ENCODE results near the gene DUSP11.
"Not testable (repeated sequence)": the region's sequence is repeated elsewhere in the genome, so short reads cannot be mapped to it uniquely, and the experiment has no call there.

Gene DUSP11

GRCh38 chr2:73770725-73771124, 9.2 kb downstream of the DUSP11 start:
- no peak for FAIRE-seq

GRCh38 chr2:73766994-73767393, 12.9 kb downstream of the DUSP11 start:
- FAIRE-seq = peak; percentile 8

GRCh38 chr2:73766349-73766748, 13.6 kb downstream of the DUSP11 start:
- FAIRE-seq = no peak

GRCh38 chr2:73764945-73765344, 15.0 kb downstream of the DUSP11 start:
- FAIRE-seq = no peak

- no peak for FAIRE-seq
These were observed 17.3 kb downstream of the DUSP11 start for GRCh38 chr2:73762571-73762970.

GRCh38 chr2:73759904-73760303, 20.0 kb downstream of the DUSP11 start:
- no peak for FAIRE-seq

- no peak for FAIRE-seq
These were observed 20.6 kb downstream of the DUSP11 start for GRCh38 chr2:73759285-73759764.

- not testable (repeated sequence) for FAIRE-seq
These were observed 25.6 kb downstream of the DUSP11 start for GRCh38 chr2:73754332-73754731.

GRCh38 chr2:73749314-73749713, 30.6 kb downstream of the DUSP11 start:
- FAIRE-seq = no peak

GRCh38 chr2:73746877-73747208, 33.1 kb downstream of the DUSP11 start:
- FAIRE-seq = no peak

GRCh38 chr2:73746015-73746876, 33.7 kb downstream of the DUSP11 start:
- no peak for FAIRE-seq

- FAIRE-seq = no peak
These were observed 39.1 kb downstream of the DUSP11 start for GRCh38 chr2:73740767-73741166.

GRCh38 chr2:73739101-73739500, 40.8 kb downstream of the DUSP11 start:
- no peak for FAIRE-seq

GRCh38 chr2:73736855-73737779, 42.8 kb downstream of the DUSP11 start, which contains the start of gene TPRKB:
Gene TPRKB (minus strand): TSS chr2:73737345. CDS start chr2:73734569, 2,776 bp downstream.
- FAIRE-seq = peak; percentile 92

GRCh38 chr2:73736378-73736777, 43.5 kb downstream of the DUSP11 start:
- no peak for FAIRE-seq

- no peak for FAIRE-seq
These were observed 49.1 kb downstream of the DUSP11 start for GRCh38 chr2:73730810-73731209.

GRCh38 chr2:73728711-73729110, 51.2 kb downstream of the DUSP11 start:
- no peak for FAIRE-seq

GRCh38 chr2:73728043-73728442, 51.9 kb downstream of the DUSP11 start:
- FAIRE-seq = no peak

- not testable (repeated sequence) for FAIRE-seq
These were observed 53.2 kb downstream of the DUSP11 start for GRCh38 chr2:73726657-73727056.

- no peak for FAIRE-seq
These were observed 60.9 kb downstream of the DUSP11 start for GRCh38 chr2:73718851-73719621.

- FAIRE-seq = no peak
These were observed 61.5 kb downstream of the DUSP11 start for GRCh38 chr2:73718421-73718820.

- not testable (repeated sequence) for FAIRE-seq
These were observed 62.2 kb downstream of the DUSP11 start for GRCh38 chr2:73717695-73718094.

GRCh38 chr2:73717251-73717606, 62.7 kb downstream of the DUSP11 start:
- FAIRE-seq = no peak

Data from endometrium (tissue), 2 donors.